Mucosa of descending colon (tissue), 3 donors: ENCODE measurements around the gene NRL. TPM values are rescaled to one million over a fixed set of nuclear protein-coding genes. Genes with fewer than 3 reads are reported as not detected.

ENCODE experiments used
- ATAC-seq: fragments of 200-7000 bp; cut with Tn5 transposase; one replicate; pipeline ENCODE4 v1.9.1; 2020; ENCODE audit warnings: mild to moderate bottlenecking, moderate library complexity
- DNase-seq, 3 donors: peaks; one replicate each; pipeline ENCODE4 v3.0.0-alpha.2; 2020
- H3K36me3 ChIP-seq: fragments of 200-600 bp; one replicate; pipeline ENCODE4 v1.8.0; 2021; ENCODE audit warnings: low read depth, mild to moderate bottlenecking
- H3K4me1 ChIP-seq: fragments of 200-600 bp; one replicate; pipeline ENCODE4 v1.8.0; 2021; ENCODE audit warnings: low read depth, mild to moderate bottlenecking
- H3K4me3 ChIP-seq: fragments of 200-600 bp; one replicate; pipeline ENCODE4 v1.8.0; 2021; ENCODE audit warnings: mild to moderate bottlenecking
- H3K9me3 ChIP-seq: fragments of 200-600 bp; one replicate; pipeline ENCODE4 v1.8.0; 2021; ENCODE audit warnings: mild to moderate bottlenecking
- CTCF ChIP-seq: fragments of 200-600 bp; IDR thresholded peaks from one replicate; pipeline ENCODE4 v1.8.0; 2022; ENCODE audit warnings: antibody characterized with exemption, mild to moderate bottlenecking
- intact Hi-C, 2 donors: fragments of 100-400 bp; cut with DNase I in 1 of 2; cut with micrococcal nuclease in 1 of 2; formaldehyde crosslinking; loops; one replicate each; pipeline versions ENCODE4 v1.11.0 to v1.11.1; 2022; cut with DNase I, micrococcal nuclease
- total RNA-seq, 3 donors: library from RNA; stranded (reverse); fragmentation: NEBNext Ultra II Directional in 2 of 3; extraction: Animal tissue kit (Norgen Biotek cat#: 25700) in 2 of 3; gene quantifications; one replicate each; pipeline versions ENCODE4 v1.2.1 to v1.2.4, GENCODE V29; 2021 to 2023
- donor health status: DM: no; HTN: no; CAD: no; lungs with moderate emphysema.
- donor health status: DM: no; HTN: no; CAD: no.
- donor health status: DM: no; HTN: yes; CAD: no.

The NRL gene
- total RNA-seq, 3 donors from 2014 or later, result 2.3 to 4.5 (median 2.8) TPM

- no peak for ATAC-seq
- Histone ChIP-seq H3K4me3 (no peak overlapping the region), H3K9me3 (no peaks in the 10 kb centered on the region), H3K36me3 (no peaks in the 10 kb centered on the region), H3K4me1 (no peaks in the 10 kb centered on the region)
- no peak for DNase-seq
- intact Hi-C loops, result no loop called here
- TF ChIP-seq CTCF, result no peak
These were observed 12.9 kb upstream of the NRL start for GRCh38 chr14:24127673-24128072.

GRCh38 chr14:24126939-24127338, 12.2 kb upstream of the NRL start:
- no peaks in the 10 kb centered on the region for H3K9me3 ChIP-seq
- no peaks in the 10 kb centered on the region for H3K36me3 ChIP-seq
- ATAC-seq (no peak), DNase-seq (no peak)
- no peaks in the 10 kb centered on the region for H3K4me1 ChIP-seq
- H3K4me3 ChIP-seq, result no peak overlapping the region
- intact Hi-C loops, result no loop called here
- no peak for TF ChIP-seq CTCF

- H3K9me3 ChIP-seq, result no peaks in the 10 kb centered on the region
- intact Hi-C loops, result no loop called here
- peaks cover 11% of the 10 kb centered on the region for H3K36me3 ChIP-seq
- no peak for DNase-seq
- TF ChIP-seq CTCF, result no peak
- H3K4me1 ChIP-seq, result no peaks in the 10 kb centered on the region
- ATAC-seq, result peak; percentile 26
- H3K4me3 ChIP-seq, result no peak overlapping the region
These were observed 9.0 kb upstream of the NRL start for GRCh38 chr14:24123424-24124417.

- DNase-seq (no peak), ATAC-seq (no peak)
- Histone ChIP-seq H3K36me3 (peaks cover 11% of the 10 kb centered on the region), H3K4me3 (no peak overlapping the region), H3K9me3 (no peaks in the 10 kb centered on the region), H3K4me1 (no peaks in the 10 kb centered on the region)
- no peak for TF ChIP-seq CTCF
- intact Hi-C loops, result no loop called here
These were observed 8.1 kb upstream of the NRL start for GRCh38 chr14:24122898-24123297.

- ATAC-seq (no peak), DNase-seq (no peak)
- TF ChIP-seq CTCF, result no peak
- Histone ChIP-seq H3K9me3 (no peaks in the 10 kb centered on the region), H3K4me1 (no peaks in the 10 kb centered on the region), H3K36me3 (peaks cover 11% of the 10 kb centered on the region), H3K4me3 (no peak overlapping the region)
- intact Hi-C loops, result no loop called here
These were observed 7.7 kb upstream of the NRL start for GRCh38 chr14:24122416-24122815.
